Right lobe of liver (tissue), 4 donors: ENCODE measurements around the gene DTNA.

Source experiments
- CTCF ChIP-seq, 4 donors: fragments of 200-600 bp in 3 of 4; fragments of 450-650 bp in 1 of 4; IDR thresholded peaks; one replicate each; pipeline versions ENCODE4 v1.5.1 to v1.8.0; 2016 to 2022; ENCODE audit warnings: antibody characterized with exemption in 4 of 4, mild to moderate bottlenecking in 2 of 4
- POLR2A ChIP-seq: fragments of 450-650 bp; IDR thresholded peaks from one replicate; pipeline ENCODE4 v1.6.1; 2017; ENCODE audit warnings: antibody characterized with exemption, mild to moderate bottlenecking
- donor health status: DM: no; HTN: no; CAD: no.
- donor health status: DM: no; HTN: no; CAD: no.
- donor health status: DM: no; HTN: yes; CAD: no.

GRCh38 chr18:34867520-34867919, 157.4 kb downstream of the DTNA start:
- TF ChIP-seq CTCF (IDR thresholded peaks at IDR 0.05) (peak in 1 of 4 donors; percentile 9), POLR2A (no peak)
